GM19043 (cell line): Measurements from ENCODE around the gene HADHA.
"Not testable (repeated sequence)": the region's sequence is repeated elsewhere in the genome, so short reads cannot be mapped to it uniquely, and the experiment has no call there.

Source experiments
- ATAC-seq: cut with Tn5 transposase; IDR thresholded peaks from one replicate; pipeline ENCODE4 v1.9.1; 2021; ENCODE audit warnings: low read depth; ENCODE audit not compliant: unreplicated experiment

Gene HADHA

DNA sequence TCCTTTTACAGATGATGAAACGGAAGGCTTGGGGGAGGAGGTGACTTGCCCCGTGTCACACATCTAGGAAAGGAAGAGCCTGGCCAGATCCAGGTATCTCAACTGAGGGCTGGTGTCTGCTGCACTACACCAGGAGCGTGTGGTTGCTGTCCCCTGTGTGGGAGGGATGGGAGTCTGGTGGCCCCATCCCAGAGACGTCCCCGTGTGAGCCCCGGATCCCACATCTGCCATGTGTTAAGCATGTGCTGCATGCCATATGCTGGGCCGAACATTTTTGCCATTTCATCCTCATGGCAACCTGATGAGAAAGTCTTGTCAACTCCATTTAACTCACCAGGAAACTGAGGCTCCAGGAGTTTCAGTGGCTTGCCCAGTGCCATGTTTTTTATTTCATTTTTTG is 67.3 kb downstream of the HADHA start:
- no peak for ATAC-seq

DNA sequence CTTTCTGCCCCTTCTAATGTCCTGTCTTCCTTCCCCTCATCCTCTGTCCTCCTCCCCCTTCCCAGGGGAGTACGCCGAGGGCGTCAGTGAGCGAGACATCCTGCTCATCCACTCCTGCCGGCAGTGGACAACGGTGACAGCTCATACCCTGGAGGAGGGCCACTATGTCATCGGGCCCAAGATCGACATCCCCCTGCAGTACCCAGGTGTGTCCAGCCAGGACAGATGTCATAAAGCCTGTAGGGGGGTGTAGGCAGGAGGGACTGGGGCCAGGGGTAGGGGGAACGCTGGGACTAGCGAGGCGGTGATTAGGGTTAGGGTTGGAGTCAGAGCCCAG is 68.2 kb downstream of the HADHA start:
- ATAC-seq, result no peak

DNA sequence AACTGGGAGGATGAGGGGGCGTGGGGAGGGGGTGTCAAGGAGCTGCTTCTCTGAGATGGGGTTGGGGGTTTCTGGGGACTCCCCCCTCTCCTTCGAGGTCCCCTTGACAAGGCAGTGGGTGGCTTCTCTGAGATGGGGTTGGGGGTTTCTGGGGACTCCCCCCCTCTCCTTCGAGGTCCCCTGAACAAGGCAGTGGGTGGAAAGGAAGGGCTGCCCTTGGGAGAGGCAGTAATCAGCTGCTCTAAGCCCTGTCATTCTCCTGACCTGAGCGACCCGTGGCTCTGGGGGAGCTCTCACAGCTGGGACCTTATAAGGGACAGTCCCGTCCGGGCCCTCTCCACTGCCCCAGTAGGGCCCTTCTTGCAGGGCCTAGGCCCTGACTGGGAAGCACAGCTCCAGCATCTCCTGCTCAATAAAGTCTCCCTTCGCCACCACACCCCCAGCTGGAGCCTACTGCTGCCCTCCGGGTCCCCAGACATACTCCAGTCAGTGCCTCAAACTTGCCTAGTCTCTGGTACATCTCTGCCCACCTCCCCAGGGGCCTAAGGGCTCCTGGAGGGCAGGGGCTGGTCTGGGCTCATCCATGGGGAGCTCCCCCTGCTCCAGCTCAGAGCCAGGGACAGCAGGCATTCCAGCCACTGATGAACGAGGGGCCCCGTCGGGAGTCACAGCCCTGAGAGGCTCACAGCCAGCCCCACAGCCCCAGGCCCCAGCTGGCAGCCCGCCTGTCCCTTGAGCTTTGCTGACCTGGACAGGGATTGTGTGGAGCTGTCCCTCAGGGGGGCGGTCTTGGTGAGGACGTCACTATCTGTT is 68.8 kb downstream of the HADHA start:
- ATAC-seq, result no peak

DNA sequence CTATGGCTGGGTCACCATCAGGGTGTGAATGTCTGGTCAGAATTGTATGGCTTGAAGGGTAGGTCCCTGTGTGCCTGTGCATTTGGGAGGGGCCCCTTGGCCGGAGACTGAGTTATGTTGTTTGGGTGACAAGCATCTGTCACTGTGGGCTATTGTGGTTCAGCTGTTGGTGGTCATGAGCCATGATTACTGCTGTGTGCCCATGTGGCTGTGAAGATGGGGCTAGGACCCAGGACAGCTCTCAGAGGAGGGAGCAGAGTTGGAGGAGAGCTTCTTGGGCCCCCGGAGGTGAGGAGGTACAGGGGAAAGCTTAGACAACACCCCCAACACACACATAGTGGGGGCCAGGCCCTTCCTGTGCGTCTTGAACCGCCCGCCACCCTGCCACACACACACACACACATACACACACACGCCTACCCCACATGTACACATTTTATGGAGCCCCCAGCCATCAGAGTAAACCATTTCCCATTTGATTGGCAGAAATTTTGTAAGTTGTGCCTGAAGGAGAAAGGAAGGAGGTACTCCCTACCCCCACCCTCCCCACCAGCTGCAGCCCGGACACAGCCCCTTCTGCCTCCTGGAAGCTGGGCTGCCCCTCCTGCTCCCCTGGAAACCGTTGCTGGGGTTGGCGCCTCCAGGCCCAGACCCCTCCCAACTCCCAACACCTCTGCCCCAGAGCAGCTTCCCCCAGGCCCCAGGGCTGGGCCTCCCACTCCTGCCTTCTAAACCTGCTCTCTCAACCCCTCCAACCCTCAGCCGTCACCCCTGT is 69.6 kb downstream of the HADHA start:
- ATAC-seq, result no peak

DNA sequence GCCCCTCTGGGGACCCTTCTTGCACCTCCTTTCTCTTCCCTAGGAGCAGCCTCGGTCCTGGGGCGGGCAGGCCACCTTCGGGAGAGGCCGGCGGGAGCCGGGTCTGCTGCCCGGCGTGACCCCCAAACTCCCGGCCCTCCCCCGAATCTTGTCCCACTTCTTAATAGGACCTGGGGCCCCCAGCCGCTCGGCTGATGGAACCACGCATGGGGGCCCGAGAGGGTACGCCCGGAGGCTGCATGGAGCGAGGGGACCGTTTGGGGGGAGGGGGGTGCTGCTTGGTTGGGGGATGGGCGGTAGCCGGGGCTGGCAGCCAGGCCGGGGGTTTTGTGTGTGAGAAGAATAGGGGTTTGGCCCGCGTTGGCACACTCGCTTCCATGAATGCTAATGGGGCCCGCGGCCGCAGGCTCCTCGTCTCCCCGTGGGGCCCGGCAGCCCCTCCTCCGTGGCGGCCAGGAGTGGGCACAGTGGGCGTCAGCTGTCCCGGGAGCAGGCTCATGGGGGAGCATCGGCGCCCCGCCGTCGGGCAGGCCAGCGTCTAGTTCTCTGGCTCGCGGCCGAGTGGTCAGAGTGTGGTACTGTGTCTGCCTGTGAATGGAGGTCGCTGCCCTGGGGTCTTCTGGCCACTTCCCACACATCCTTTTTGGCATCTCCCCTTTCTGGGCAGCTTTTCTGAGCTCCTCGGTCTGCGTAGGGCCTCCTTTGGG is 70.5 kb downstream of the HADHA start:
- no peak for ATAC-seq

DNA sequence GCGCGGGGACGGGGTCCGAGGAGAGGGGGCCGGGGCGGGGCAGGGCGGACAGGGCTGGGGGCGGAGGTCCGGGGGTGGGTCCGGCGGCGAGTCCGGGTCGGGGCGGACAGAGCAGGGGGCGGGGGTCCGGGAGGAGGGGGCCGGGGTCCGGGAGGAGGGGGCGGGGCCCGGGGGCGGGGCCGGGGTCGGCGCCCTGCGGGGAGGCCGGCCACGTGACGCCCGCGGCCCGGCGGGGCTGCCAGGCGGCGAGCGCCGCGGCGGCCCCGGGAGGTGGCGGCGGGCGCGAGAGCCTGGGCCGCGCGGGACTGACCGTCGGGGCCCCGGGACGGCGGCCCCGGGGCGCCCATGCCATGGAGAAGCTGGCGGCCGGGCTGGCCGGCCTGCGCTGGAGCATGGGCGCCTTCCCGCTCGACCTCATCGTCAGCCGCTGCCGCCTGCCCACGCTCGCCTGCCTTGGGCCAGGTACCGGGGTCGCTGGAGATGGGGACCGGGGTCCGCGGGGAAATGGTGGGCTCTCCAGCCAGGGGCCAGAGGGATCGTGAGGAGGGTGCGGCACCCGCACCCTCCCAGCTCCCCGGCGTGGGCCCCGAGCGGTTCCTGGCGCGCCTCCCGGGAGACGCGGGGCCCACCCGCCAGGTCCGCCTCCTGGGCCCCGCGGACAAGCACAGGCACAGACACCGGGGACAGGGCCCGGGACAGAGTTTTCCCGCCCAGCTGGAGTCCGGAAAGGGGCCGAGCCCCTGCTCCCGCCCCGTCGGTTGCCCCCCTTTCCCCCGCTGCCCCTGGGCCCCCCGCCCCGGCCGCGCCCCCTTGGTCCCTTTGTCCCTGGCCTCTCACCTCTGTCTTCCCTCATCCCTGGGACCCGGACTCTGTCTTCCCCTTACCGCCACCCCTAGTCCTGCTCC is 71.3 kb downstream of the HADHA start, which contains the start of gene GAREM2:
Gene GAREM2, plus strand, starts transcription at position 218 of the 905 bp plus-strand sequence. Its CDS starts 133 bp downstream, at position 351.
- ATAC-seq, result no peak

DNA sequence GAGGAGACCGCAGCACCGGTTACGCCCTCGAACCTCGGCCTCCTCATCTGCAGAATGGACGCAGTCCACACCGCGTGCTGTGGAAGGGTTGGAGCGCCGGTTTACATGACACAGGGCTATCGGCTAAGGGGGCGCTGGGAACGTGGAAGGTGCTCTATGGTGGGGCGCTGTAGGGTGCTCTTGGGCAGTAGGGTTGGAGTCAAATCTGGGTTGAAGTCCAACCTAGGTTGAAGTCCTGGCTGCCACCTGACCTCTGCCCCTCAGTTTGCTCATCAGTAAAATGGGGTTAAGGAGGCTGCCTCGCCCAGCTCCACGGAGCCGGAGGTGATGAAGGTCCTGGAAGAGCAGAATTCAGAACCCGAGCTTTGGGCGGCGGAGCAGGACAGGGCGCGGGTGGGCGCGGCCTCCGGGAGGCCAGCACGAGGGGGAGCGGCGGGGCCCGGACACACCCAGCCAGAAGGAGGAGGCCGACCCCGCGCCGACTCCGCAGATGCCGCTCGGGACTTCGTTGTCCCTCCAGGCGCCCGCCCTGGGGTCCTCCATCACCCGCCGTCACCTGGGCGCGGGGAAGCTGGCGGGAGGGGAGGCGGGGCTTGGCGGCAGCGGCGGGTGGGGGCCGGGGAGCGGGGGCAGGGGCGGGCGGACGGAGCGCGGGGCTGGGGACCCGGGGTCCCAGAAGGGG is 72.1 kb downstream of the HADHA start:
- no peak for ATAC-seq

DNA sequence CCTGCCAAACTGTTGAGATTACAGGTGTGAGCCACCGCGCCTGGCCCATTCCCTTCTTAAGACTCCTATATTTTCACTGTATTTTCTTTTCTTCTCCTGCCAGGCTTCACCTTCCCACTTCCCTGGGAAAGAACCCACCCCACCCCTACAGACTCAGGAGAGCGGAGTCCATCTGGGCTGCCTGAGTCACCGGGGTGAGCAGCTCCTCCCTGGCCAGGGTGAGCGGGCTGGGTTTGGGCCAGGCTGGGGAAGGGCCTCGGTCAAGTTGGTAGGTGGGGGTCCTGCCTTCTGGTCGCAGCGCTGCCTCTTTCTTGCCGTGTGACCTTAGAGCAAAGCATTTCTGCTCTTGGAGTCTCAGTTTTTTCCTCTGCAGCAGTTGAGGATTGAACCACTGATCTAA is 73.6 kb downstream of the HADHA start:
- no peak for ATAC-seq

DNA sequence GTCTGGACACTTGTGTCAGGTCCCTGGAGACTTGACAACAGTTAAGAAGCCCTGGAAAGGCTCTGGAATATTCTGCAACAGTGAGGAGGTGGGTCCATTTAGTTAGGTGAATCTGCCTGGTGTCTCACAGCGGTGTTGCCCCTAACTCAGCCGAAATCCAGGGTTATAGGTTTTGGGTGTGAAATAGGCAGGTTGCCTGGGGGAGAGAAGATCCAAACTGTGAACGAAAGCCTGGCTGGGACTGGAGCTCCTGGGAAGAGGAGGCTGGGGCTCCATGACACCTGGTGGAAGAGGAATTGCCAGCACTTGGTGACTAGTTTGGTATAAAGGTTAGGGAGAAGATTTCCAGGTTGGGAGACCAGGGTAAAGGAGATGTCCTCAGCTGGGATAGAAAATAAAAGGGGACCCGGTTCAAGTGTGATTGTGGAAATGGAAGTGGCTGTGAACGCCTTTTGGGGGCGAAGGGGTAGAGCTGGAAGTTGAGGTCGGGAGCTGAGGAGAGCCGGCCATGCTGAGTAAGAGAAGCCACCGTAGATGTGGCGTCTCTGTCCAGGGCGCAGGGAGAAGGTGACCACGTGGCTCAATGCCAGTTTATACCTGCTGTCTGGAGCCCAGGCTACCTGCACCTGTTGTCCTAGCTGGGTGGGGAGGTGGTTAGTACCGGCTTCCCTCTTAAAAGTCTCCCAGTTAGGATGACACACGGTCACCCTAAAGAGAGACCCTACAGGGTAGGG is 74.6 kb downstream of the HADHA start:
- no peak for ATAC-seq

DNA sequence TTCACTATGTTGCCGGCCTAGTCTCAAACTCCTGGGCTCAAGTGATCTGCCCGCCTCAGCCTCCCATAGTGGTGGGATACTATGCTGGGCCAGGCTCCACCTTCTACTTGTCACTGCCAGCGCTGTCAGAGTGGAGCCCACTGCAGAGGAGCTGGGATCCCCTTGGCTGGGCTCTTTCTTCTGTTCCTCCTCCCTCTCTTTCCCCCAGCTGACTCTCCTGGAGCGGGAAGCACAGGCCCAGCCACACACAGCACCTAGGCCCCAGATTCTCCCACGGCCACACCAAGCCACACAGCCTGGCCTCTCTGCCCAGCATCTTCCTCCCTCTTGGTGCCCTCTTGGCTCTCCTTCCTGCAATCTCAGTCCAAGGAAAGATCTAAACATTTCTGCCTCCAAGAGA is 75.2 kb downstream of the HADHA start:
- no peak for ATAC-seq

DNA sequence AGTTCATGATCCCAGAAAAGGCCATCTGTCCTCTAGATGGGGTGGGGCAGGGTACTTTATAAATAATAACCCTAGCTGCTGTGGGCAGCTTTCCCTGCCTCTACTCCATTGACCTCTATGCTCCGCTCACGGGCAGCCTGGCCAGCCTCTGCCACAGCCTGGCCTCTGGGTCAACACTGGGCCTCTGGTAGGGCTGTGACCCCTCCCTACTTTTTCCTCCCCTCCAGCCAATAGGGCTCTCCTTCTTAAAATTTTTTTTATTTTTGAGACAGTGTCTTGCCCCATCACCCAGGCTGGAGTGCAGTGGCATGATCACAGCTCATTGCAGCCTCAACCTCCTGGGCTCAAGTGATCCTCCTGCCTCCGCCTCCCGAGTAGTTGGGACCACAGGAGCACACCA is 75.6 kb downstream of the HADHA start:
- ATAC-seq, result no peak

DNA sequence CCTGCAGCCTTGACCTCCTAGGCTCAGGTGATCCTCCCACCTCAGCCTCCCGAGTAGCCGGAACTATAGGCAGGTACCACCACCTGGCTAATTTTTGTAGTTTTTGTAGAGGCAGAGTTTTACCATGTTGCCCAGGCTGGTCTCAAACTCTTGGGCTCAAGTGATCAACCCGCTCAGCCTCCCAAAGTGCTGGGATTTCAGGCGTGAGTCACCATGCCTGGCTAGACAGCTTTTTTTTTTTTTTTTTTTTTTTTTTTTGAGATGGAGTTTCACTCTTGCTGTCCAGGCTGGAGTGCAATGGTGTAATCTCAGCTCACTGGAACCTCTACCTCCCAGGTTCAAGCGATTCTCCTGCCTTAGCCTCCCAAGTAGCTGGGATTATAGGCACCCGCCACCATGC is 77.9 kb downstream of the HADHA start:
- not testable (repeated sequence) for ATAC-seq

DNA sequence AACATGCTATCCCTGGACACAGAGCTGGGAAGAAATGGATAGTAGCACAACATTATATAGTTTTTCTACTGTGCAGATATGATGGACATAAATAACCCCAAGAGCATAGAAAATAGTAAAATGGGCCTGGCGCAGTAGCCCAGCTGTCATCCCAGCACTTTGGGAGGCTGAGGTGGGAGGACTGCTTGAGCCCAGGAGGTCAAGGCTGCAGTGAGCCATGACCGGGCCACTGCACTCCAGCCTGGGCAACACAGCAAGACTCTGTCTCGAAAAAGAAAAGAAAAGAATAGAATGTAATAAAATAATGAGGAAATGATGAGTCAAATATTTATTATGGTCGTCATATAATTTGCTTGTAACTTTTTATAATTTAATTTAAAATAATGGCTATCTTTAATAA is 79.0 kb downstream of the HADHA start:
- no peak for ATAC-seq

DNA sequence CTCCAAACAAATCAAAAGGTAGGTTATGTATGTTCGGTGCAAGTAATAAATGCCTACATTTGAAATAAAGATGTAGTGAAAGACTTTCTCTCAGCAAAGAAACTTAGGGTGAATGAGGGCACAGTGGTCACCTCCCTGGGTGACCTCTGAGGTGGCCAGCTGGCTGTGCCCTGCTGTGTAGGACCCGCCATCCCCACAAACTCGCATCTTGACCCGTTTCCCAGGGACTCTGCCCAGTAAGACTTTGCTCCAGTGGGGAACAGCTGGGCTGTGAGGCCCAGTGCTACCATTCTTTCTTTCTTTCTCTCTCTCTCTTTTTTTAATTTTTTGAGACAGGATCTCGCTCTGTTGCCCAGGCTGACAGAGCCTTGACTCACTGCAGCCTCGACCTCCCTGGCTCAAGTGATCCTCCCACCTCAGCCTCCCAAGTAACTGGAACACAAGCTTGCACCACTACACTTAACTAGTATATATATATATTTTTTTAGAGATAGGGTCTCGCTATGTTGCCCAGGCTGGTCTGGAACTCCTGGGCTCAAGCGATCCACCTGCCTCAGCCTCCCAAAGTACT is 79.7 kb downstream of the HADHA start:
- ATAC-seq, result no peak

DNA sequence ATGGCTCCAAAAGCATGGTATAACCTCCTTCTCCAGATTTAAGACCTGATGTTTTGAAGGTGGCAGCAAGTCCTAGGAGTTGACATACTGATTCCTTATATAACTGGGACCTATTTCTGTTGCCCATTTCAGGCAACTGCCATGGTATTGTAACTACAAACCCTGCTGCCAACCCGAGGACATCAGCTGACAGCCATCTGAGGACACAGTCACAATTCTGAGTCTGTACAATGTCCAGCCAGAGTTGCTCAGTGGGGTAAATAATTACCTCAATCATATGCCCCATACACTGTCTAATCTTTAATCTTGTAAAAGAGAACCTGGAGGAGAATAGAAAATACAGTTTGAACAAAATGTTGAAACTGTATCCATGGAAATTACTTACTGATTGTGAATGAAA is 80.2 kb downstream of the HADHA start:
- ATAC-seq, result no peak

DNA sequence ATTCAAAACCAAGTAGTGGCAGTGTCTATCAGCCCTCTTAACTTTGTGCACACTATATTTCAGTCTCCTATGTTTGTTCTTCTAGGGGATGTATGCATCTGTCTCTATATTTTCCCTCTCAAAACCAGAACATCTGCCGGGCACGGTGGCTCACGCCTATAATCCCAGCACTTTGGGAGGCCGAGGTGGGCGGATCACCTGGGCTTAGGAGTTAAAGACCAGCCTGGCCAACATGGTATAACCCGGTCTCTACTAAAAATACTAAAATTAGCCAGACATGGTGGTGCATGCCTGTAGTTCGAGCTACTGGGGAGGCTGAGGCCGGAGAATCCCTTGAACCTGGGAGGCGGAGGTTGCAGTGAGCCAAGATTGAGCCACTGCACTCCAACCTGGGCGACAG is 81.5 kb downstream of the HADHA start:
- ATAC-seq, result no peak

DNA sequence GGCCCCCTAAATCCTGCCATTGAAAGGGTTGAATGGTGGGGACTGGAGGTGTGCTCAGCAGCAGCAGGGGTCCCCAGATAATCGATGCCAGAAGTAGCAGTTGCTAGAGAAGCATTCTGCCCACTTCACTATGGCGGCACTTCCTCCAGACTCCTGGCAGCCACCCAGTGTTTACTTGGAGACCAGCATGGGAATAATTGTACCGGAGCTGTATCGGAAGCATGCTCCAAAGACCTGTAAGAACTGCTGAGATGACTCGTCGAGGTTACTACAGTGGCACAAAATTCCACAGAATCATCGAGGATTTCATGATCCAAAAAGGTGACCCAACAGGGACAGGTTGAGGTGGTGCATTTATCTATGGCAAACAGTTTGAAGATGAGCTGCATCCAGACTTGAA is 82.5 kb downstream of the HADHA start:
- ATAC-seq, result no peak

DNA sequence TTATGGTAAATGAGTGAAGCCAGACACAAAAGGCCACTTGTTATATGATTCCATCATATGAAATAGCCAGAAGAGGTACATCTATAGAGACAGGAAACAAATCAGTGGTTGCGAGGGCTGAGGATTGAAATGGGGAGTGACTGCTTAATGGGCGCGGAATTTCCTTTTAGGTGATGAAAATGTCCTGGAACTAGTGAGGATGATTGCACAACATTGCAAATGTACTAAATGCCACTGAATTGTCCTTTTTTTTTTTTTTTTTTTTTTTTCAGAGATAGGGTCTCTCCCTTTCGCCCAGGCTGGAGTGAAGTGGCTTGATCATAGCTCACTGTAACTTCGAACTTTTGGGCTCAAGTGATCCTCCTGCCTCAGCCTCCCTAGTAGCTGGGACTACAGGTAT is 86.9 kb downstream of the HADHA start:
- no peak for ATAC-seq

DNA sequence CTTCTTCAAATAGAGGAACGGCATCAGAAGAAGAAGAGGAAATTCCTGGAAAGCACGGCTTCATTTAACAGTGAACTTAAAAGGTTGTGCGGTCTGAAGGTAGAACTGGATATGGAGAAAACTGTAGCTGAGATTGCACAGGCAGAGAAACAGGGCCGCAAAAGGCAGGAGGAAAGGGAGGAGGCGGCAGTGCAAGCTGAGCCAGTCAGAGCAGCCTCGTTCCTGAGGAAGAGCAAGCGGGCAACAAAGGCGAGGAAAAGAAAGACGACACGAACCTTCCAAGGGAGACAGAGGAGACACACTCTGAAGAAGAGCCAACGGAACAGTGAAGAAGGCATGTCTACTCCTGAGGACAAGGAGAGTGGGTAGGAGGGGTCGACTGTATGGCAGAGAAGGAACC is 94.2 kb downstream of the HADHA start:
- ATAC-seq, result no peak
